Lung (tissue), 12 donors: ENCODE measurements around the gene LHFPL4. TPM values are rescaled to one million over a fixed set of nuclear protein-coding genes. Genes with fewer than 3 reads are reported as not detected.

Source experiments
- ATAC-seq: fragments of 200-7000 bp; cut with Tn5 transposase; one replicate; pipeline ENCODE4 v1.9.1; 2020; ENCODE audit warnings: moderate number of reproducible peaks; ENCODE audit not compliant: insufficient read depth, low FRiP score
- DNase-seq, 3 donors: peaks; one replicate each; pipeline ENCODE4 v3.0.0-alpha.2; 2013 to 2017
- H3K27ac ChIP-seq, 2 donors: one replicate each; pipeline ENCODE4 v1.5.1; 2013; ENCODE audit warnings: mild to moderate bottlenecking in 2 of 2, moderate library complexity in 2 of 2, control low read depth in 1 of 2, inconsistent platforms in 1 of 2, low read depth in 1 of 2, low read length in 1 of 2
- H3K27me3 ChIP-seq, 3 donors: one replicate each; pipeline ENCODE4 v1.5.1; 2013; ENCODE audit warnings: low read length in 2 of 3; ENCODE audit not compliant: control insufficient read depth in 3 of 3, insufficient read depth in 3 of 3
- H3K36me3 ChIP-seq, 4 donors: one replicate each; pipeline ENCODE4 v1.5.1; 2013; ENCODE audit warnings: low read length in 4 of 4, mild to moderate bottlenecking in 1 of 4, moderate library complexity in 1 of 4; ENCODE audit not compliant: control insufficient read depth in 4 of 4, insufficient read depth in 4 of 4
- H3K4me1 ChIP-seq, 5 donors: one replicate each; pipeline ENCODE4 v1.5.1; 2013; ENCODE audit warnings: low read length in 5 of 5, mild to moderate bottlenecking in 2 of 5, moderate library complexity in 1 of 5; ENCODE audit not compliant: control insufficient read depth in 5 of 5, insufficient read depth in 5 of 5
- H3K4me3 ChIP-seq: one replicate; pipeline ENCODE4 v1.5.1; 2013; ENCODE audit warnings: mild to moderate bottlenecking, control low read depth, moderate library complexity
- H3K9ac ChIP-seq, 2 donors: one replicate each; pipeline ENCODE4 v1.5.1; 2013; ENCODE audit warnings: low read length in 2 of 2, control low read depth in 1 of 2; ENCODE audit not compliant: insufficient read depth in 1 of 2
- H3K9me3 ChIP-seq, 4 donors: one replicate each; pipeline ENCODE4 v1.5.1; 2013; ENCODE audit warnings: low read length in 3 of 4, mild to moderate bottlenecking in 1 of 4, moderate library complexity in 1 of 4; ENCODE audit not compliant: control insufficient read depth in 4 of 4, insufficient read depth in 3 of 4
- WGBS, 2 donors: extraction: QIAGEN DNeasy Blood & Tissue Kit; methylation state at CpG; one replicate each; pipeline ENCODE4 v1.1.7; 2013; 5-methylcytosine and 5-hydroxymethylcytosine counted together
- polyA plus RNA-seq, 2 donors: library from polyadenylated mRNA; stranded (reverse); fragments of 200-250 nt; gene quantifications; one replicate each; pipeline ENCODE4 v1.2.1, GENCODE V29; 2013
- total RNA-seq, 2 donors: library from RNA; depleted of rRNA in 1 of 2; stranded (reverse); fragments of >200 nt in 1 of 2; gene quantifications; one replicate each; pipeline ENCODE4 v1.2.1, GENCODE V29; 2014 to 2021
- TF ChIP-seq, protein P1 (sequence below): IDR thresholded peaks from 2 replicates; pipeline ENCODE4 v1.5.1; 2012; ENCODE audit warnings: mild to moderate bottlenecking; ENCODE audit errors: control extremely low read depth, extremely low read depth
- donor health status: control.
- donor health status: control.
- donor health status: Bipolar disorder and iron deficiency.
- donor health status: healthy.
- donor health status: DM: yes; HTN: yes; CAD: no.

LHFPL4 gene
- total and polyA plus RNA-seq, 4 donors, result 0.01 to 0.14 (median 0.02) TPM; not detected in 1

DNA sequence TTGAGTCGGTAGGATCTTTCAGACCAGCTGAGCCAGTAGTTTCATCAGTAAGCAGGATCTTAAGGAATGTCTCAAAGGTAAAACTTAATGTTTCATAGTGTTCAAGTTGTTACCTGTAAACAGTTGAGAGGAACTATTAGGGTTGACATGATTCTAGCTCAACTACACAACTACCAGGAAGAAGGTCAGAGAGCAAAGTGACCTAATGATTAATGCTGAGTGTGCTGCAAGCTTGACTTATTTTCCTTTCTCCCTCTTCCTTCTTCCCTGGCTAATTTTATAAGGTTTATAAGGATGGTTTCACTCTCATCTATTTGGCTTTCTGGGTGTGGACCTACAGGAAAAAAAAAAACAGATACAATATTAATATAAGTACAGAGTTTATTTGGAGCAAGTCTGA lies 30.2 kb upstream of the LHFPL4 start:
- Histone ChIP-seq H3K9ac (no peak overlapping the region), H3K36me3 (no peaks in the 10 kb centered on the region), H3K27me3 (no peaks in the 10 kb centered on the region), H3K9me3 (peaks cover 0 to 4% (median 1%) of the 10 kb centered on the region in 4 donors), H3K27ac (no peak overlapping the region), H3K4me3 (no peak overlapping the region), H3K4me1 (no peaks in the 10 kb centered on the region)
- DNase-seq, result no peak
- no peak for ATAC-seq
- TF ChIP-seq, protein P1, sequence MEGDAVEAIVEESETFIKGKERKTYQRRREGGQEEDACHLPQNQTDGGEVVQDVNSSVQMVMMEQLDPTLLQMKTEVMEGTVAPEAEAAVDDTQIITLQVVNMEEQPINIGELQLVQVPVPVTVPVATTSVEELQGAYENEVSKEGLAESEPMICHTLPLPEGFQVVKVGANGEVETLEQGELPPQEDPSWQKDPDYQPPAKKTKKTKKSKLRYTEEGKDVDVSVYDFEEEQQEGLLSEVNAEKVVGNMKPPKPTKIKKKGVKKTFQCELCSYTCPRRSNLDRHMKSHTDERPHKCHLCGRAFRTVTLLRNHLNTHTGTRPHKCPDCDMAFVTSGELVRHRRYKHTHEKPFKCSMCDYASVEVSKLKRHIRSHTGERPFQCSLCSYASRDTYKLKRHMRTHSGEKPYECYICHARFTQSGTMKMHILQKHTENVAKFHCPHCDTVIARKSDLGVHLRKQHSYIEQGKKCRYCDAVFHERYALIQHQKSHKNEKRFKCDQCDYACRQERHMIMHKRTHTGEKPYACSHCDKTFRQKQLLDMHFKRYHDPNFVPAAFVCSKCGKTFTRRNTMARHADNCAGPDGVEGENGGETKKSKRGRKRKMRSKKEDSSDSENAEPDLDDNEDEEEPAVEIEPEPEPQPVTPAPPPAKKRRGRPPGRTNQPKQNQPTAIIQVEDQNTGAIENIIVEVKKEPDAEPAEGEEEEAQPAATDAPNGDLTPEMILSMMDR, result no peak
- 78 to 96% methylated on average over 1 of the region's 1 CpG for WGBS, 2 donors

GRCh38 chr3:9583371-9583770 lies 29.7 kb upstream of the LHFPL4 start:
- Histone ChIP-seq H3K4me3 (no peak overlapping the region), H3K9me3 (peaks cover 0 to 4% (median 1%) of the 10 kb centered on the region in 4 donors), H3K27ac (no peak overlapping the region), H3K27me3 (no peaks in the 10 kb centered on the region), H3K4me1 (no peaks in the 10 kb centered on the region), H3K36me3 (no peaks in the 10 kb centered on the region), H3K9ac (no peak overlapping the region)
- no peak for DNase-seq
- TF ChIP-seq, protein P1, result no peak
- no peak for ATAC-seq
- 84 to 92% methylated on average over 3 of the region's 3 CpGs for WGBS, 2 donors

GRCh38 chr3:9582332-9582731 lies 28.7 kb upstream of the LHFPL4 start:
- no peaks in the 10 kb centered on the region for H3K27me3 ChIP-seq
- no peaks in the 10 kb centered on the region for H3K36me3 ChIP-seq
- DNase-seq (no peak), ATAC-seq (no peak)
- WGBS, 2 donors, result 63 to 73% methylated on average over 3 of the region's 3 CpGs
- no peaks in the 10 kb centered on the region for H3K4me1 ChIP-seq
- H3K9me3 ChIP-seq, result peaks cover 0 to 4% (median 1%) of the 10 kb centered on the region in 4 donors
- H3K9ac ChIP-seq, result no peak overlapping the region
- H3K27ac ChIP-seq, result no peak overlapping the region
- TF ChIP-seq, protein P1, result no peak
- no peak overlapping the region for H3K4me3 ChIP-seq

DNA sequence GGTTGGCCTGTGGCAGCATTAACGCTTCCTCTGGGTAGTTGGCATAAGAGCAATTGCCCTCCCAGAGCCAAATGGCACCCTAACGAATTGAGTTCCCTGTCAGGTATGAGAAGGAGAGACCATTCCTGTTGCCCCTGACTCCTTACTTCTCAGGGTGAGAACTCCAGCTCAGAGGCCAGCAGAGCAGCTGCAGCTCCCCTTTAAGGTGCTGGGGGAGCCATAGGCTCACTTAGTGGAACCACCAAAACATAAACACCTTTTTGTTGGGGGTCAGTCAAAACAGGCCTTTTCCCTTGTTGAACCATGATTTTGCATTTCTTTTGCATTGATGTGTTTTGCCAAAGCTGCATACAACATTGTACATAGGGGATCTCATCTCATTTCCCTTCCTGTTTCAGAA lies 28.1 kb upstream of the LHFPL4 start:
- no peak overlapping the region for H3K27ac ChIP-seq
- no peaks in the 10 kb centered on the region for H3K4me1 ChIP-seq
- no peaks in the 10 kb centered on the region for H3K36me3 ChIP-seq
- H3K4me3 ChIP-seq, result no peak overlapping the region
- TF ChIP-seq, protein P1, result no peak
- H3K9ac ChIP-seq, result no peak overlapping the region
- DNase-seq (no peak), ATAC-seq (no peak)
- H3K27me3 ChIP-seq, result no peaks in the 10 kb centered on the region
- WGBS, 2 donors, result 67 to 71% methylated on average over 2 of the region's 2 CpGs
- peaks cover 0 to 4% (median 1%) of the 10 kb centered on the region in 4 donors for H3K9me3 ChIP-seq
